ENCODE measurements around the gene ZBTB26. TPM values are rescaled to one million over a fixed set of nuclear protein-coding genes. Genes with fewer than 3 reads are reported as not detected.

The ZBTB26 gene
- polyA plus RNA-seq, 1 donor from 2014 or later = 8.5 TPM

GRCh38 chr9:122883125-122883524 is 48.2 kb downstream of the ZBTB26 start:
- no peak overlapping the region for H2AFZ ChIP-seq (ENCODE audit: low read depth, low read length)
- no peaks in the 10 kb centered on the region for H4K20me1 ChIP-seq (ENCODE audit: insufficient read depth)
- H3F3A ChIP-seq (ENCODE audit: insufficient read depth, low read length, poor library complexity, severe bottlenecking) = no peaks in the 10 kb centered on the region
- no peak overlapping the region for H3K4me2 ChIP-seq (ENCODE audit: low read length)
- no peak overlapping the region for H3K4me3 ChIP-seq (ENCODE audit: low read length)
- no peak overlapping the region for H3K27ac ChIP-seq (ENCODE audit: low read length)
- no peak overlapping the region for H3K9ac ChIP-seq (ENCODE audit: low read length)
- peaks cover 9% of the 10 kb centered on the region for H3K36me3 ChIP-seq (ENCODE audit: insufficient read depth, low read length)
- no peaks in the 10 kb centered on the region for H3K27me3 ChIP-seq (ENCODE audit: insufficient read depth, low read depth, low read length)
- H3K9me3 ChIP-seq (ENCODE audit: low read length) = no peaks in the 10 kb centered on the region
- no peak for TF ChIP-seq TAF1 (IDR thresholded peaks at IDR 0.05; ENCODE audit: low read depth)
- TF ChIP-seq SMC3 (conservative IDR thresholded peaks at IDR 0.05; ENCODE audit: poor library complexity) = no peak
- TF ChIP-seq EP300 (conservative IDR thresholded peaks at IDR 0.05; ENCODE audit: poor library complexity, severe bottlenecking) = no peak
- TF ChIP-seq CTCF (IDR thresholded peaks at IDR 0.05; ENCODE audit: poor library complexity, severe bottlenecking) = no peak
- no peak for TF ChIP-seq RAD21 (conservative IDR thresholded peaks at IDR 0.05)
- TF ChIP-seq MXI1 (conservative IDR thresholded peaks at IDR 0.05; ENCODE audit: poor library complexity, severe bottlenecking) = no peak
- no peak for TF ChIP-seq POLR2AphosphoS5 (IDR thresholded peaks at IDR 0.05)
- no peak for TF ChIP-seq REST (IDR thresholded peaks at IDR 0.05; ENCODE audit: borderline replicate concordance)
- no peaks in the 10 kb centered on the region for H3K79me2 ChIP-seq (replicated peaks; ENCODE audit: insufficient read depth, low read length)
- H3K9me2 ChIP-seq (ENCODE audit: insufficient read depth, low read length) = no peaks in the 10 kb centered on the region

GRCh38 chr9:122879443-122879842 is 51.9 kb downstream of the ZBTB26 start:
- no peaks in the 10 kb centered on the region for H3F3A ChIP-seq (ENCODE audit: insufficient read depth, low read length, poor library complexity, severe bottlenecking)
- H3K9me3 ChIP-seq (ENCODE audit: low read length) = no peaks in the 10 kb centered on the region
- H3K79me2 ChIP-seq (replicated peaks; ENCODE audit: insufficient read depth, low read length) = no peaks in the 10 kb centered on the region
- peaks cover 9% of the 10 kb centered on the region for H3K36me3 ChIP-seq (ENCODE audit: insufficient read depth, low read length)
- H2AFZ ChIP-seq (ENCODE audit: low read depth, low read length) = no peak overlapping the region
- no peak overlapping the region for H3K27ac ChIP-seq (ENCODE audit: low read length)
- H3K9me2 ChIP-seq (ENCODE audit: insufficient read depth, low read length) = no peaks in the 10 kb centered on the region
- no peak overlapping the region for H3K9ac ChIP-seq (ENCODE audit: low read length)
- H4K20me1 ChIP-seq (ENCODE audit: insufficient read depth) = no peaks in the 10 kb centered on the region
- no peak overlapping the region for H3K4me3 ChIP-seq (ENCODE audit: low read length)
- no peaks in the 10 kb centered on the region for H3K27me3 ChIP-seq (ENCODE audit: insufficient read depth, low read depth, low read length)
- TF ChIP-seq RAD21 (conservative IDR thresholded peaks at IDR 0.05) (no peak), CTCF (IDR thresholded peaks at IDR 0.05; ENCODE audit: poor library complexity, severe bottlenecking) (no peak)
- no peak overlapping the region for H3K4me2 ChIP-seq (ENCODE audit: low read length)

Measured in neural cell (in vitro differentiated cells).